GM21515 (cell line): Measurements from ENCODE around the gene TSPAN14.
"Not testable (repeated sequence)": the region's sequence is repeated elsewhere in the genome, so short reads cannot be mapped to it uniquely, and the experiment has no call there.

Experiments used
- ATAC-seq: cut with Tn5 transposase; IDR thresholded peaks from one replicate; pipeline ENCODE4 v1.9.1; 2021; ENCODE audit not compliant: unreplicated experiment

Gene TSPAN14, protein sequence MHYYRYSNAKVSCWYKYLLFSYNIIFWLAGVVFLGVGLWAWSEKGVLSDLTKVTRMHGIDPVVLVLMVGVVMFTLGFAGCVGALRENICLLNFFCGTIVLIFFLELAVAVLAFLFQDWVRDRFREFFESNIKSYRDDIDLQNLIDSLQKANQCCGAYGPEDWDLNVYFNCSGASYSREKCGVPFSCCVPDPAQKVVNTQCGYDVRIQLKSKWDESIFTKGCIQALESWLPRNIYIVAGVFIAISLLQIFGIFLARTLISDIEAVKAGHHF

DNA sequence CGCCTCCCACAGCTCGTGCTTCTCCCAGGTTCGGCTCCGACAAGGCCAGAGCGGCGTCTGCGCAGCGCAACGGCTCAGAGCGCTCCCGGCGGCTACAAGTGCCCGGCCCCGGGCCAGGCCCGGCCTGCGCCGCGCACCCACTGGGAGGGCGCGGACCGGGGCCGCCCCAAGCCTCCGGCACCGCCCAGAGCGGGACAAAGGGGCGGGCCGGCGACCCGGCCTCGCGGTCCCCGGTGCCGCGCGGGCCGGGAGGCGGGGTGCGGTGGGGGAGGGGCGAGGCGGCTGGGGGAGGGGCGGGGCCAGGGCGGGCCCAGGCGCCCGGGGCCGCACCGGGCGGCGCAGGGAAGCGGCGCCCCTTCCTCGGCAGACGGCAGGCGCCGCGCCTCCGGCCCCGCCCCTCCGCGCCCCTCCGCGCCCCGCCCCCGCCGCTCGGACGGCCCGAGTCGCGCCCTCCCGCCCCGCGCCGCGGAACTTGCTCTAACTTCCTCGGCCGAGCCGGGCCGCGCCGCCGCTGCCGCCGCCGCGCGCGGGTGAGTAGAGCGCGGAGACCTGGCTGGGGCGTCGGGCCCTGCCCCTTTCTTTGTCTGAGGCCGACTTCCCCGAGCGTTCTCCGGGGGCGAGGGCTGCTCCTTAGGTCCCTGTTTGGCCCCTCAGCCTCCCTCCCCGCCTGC lies at the start of gene TSPAN14:
TSS of gene TSPAN14 (plus strand) at position 469 of the 671 bp plus-strand sequence. CDS start 34,924 bp downstream, outside the sequence.
- peak; percentile 63 for ATAC-seq

DNA sequence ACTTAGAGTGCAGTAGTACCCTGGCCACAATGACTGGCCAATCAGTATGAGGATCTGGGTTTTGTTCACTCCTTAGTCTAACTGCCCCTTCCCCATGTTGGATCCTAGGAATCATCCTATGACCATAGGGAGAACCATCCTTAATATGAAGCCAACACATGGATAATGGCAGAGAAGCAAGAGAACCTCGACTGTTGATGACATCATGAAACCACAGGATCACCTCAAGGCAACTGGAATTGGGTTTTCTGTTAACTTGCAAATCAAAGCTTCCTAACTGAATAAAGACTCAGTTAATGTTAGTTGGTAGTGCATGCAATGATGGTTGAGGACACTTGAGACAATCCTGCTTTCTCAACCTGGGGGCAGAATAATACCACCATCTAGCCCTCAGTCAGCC lies 49.1 kb upstream of the TSPAN14 start:
- no peak for ATAC-seq

DNA sequence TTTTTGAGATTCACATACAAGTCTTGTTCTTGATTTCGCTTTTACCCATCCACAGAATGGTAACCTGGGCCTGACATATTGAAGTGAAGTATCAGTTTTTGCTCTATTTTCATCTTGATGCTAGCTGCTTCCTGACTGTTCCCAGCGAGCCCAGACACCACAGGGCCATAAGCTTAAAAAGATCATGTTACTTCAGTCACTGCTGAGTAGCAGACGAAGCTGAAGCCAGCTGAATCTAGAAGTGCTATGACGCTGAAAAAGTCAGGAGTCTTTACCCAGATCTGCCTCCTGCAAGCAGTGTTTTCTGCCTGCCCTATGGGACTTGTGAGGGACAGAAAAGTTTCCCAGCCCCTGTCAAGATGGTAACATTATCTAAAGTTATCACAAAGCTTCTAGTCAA lies 48.5 kb upstream of the TSPAN14 start:
- no peak for ATAC-seq

DNA sequence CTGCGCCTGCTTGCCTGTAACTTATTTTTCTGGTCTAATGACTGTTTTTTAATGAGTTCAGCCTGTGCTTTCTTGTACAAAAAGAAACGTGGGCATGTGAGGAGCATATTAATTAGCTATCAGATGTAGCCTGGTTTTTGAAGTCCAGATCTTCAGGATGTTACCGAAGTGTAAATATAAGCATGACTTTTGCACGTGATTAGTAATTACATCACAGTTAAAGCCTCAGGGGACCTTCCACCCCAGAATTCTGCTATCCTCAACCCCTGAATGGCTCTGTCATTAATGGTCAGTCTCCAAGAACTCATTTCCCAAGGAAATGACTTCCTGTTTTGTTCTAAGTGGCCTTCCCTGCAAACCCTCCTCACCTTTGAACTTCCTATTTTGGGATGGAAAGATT lies 47.9 kb upstream of the TSPAN14 start:
- ATAC-seq = no peak

DNA sequence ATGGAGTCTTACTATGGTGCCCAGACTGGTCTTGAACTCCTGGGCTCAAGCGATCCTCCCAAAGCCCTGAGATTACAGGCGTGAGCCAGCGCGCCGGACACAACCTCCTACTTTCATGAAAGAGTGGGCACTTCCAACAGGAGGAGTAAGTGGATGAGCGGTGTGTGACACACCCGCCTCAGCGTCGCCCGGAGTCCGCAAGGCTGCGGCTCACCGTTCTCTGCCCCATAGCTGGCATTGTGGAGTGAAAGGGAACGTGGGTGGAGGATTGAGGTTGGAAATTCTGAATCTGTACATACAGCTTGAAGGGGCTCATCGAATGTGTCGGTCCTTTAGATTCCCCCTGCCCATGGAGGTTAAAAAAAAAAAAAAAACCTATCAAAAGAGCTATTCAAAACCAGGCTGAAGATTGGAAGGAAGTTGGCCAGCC lies 46.3 kb upstream of the TSPAN14 start:
- ATAC-seq = peak; percentile 29

DNA sequence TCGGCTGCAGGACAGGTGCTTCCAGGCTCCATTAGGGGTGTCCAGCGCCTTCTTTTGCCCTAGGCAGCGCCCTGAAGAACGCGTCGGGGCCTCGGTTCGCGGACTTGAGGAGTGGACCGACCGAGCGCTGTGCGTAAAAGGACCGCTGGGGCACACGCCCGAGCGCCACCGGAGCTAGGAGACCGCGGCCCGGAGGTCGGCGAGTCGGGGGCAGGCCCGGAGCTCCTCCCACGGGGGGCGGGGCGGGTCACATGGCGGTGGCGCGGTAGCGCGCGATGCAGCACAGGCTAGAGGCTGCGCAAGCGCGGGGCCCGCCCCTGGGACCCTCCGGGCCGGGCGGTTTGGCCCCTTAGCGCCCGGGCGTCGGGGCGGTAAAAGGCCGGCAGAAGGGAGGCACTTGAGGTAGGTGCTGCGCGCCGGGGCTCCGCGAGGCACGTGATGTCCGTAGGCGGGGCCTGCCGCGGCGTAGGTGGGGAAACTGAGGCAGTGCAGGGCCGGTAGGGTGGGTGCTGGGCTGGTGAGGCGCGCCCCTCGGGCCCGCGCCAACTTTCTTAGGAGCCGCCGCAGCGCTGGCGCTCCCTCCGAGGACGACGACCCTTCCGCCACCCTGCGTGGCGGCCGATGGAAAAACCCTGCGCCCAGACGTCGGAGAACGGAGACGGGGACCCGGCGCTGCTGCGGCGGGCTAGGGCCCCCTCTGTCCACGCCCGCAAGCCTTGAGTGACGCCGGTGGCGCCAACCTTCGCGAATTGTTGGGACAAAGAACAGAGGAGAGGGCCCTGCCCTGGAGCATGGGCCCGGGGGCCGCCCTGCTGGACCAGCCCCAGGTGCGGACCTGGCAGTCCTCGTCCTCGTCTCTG lies 45.6 kb upstream of the TSPAN14 start, which contains the start of gene PRXL2A:
TSS of gene PRXL2A (plus strand) at position 310 of the 860 bp plus-strand sequence. CDS start 11,917 bp downstream, outside the sequence.
- ATAC-seq = peak; percentile 97

DNA sequence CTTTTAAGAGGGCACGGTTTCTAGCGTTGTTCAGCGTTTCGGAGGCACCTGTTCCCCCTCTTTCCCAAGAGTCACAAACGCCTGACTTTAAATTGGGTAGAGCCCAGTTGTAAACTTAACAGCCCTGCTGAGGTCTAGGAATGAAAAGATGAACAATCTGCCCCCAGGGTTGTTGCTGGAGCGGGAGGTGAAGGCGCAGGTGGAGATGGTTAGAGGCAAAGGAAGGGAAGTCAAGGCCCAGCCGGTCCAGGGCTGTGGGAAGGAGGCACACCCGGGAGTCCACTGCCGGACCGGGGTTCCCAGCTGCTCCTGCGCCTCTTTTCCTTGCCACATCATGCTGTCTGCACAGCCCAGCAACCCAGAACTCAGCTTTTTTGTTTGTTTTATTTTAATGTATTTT lies 45.0 kb upstream of the TSPAN14 start:
- no peak for ATAC-seq

DNA sequence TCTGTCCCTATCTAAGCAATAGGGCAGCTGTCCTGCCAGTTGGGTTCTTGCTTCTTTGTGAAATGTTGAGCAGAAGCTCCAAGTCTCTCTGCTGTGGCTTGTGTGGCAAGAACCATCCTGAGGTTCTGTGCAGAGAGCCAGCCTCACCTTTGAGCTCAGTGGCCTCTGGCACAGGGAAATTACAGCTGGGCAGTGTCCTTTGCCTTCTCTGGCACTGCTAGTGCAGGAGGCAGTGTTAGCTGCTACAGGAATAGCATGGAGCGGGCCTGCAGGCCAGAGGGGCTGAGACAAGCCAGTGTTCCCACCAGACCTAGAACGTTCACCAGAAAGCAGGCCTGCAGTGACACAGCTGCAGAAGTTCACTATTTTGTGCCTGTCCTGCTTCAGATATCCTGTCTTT lies 44.0 kb upstream of the TSPAN14 start:
- no peak for ATAC-seq

DNA sequence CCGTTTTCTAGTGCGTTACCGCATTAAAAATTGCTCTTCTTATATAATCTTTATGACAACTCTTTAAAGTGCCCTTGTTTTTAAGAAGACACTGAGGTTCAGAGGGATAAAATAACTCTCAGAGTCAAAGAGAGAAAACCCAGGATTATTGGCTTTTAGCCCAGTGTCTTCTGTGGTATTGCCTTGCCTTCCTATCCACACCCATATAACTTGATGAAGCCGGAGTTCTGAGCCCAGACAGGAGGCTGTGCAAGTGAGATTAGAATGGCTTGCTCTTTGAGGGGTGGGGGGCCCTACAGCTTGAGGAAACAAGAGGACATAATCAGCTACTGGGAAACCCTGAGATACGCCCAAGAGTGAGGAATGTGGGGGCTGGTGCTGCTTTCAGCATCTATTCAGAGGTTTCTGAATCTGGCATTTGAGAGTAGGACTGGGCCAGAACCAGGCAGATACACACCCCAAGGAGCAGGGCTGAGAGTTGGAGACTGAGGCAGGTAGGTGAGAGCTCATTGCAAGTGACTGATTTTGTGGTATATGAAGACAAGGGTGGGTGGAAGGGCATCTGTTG lies 43.4 kb upstream of the TSPAN14 start:
- ATAC-seq = no peak

DNA sequence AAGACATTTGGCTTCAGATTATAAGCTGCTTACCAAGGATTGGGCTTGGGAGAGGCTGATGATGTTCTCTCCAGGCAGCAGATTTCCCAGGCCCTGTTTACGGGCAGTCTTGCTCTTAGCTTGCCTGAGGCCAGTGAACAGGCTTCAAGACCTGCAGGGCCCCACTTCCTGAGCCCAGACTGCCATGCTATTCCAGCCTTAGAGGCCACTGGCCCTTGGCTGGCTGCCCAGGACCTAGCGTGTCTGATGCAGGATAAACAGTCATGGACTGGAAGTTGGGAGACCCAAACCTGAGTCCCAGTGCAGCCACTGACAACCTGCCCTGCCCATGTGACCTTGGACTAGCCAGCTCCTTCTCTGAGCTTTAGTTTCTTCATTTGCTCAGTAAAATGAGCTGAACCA lies 42.8 kb upstream of the TSPAN14 start:
- no peak for ATAC-seq

DNA sequence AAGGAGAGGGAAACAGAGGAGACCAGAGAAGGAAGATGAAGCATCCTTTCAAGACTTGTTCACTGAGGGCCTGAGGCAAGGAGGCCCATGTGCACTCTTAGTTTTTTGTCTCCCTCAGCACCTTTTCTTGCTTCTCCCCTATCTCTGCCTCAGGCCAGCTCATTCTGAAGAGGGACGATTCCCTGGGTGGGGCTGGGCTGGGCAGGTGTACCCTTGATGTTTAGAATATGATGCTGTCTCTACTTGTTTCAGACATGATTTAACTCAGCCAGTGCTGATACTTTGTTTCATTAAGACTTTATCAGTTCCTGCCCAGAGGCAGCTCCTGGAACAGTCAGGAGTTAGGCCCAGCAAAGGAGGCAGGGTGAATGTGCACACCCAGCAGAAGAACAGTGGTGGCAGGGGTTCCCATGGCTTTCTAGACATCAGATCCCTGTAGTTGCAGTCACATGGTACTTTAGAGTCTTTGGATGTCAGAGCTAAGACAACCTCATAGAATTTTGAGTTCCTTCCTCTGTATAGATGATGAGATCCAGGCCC lies 42.4 kb upstream of the TSPAN14 start:
- no peak for ATAC-seq

DNA sequence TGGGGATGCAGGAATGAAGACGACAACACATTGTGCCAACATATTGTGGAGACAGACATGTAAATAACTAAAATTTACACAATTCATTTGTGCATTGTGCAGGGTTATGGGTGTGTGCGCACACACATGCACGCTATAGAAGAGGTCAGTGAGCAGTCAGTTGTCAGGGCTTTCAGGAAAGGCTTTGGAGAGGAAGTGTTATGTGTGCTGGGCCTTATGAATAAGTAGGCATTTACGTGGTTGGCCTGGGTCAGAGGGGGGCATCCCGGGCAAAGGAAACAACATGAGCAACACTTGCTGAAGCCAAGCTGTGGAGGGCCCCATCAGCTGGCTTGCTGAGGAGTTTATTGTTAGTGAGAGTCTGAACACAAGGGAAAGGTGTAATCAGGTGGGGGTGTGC lies 41.6 kb upstream of the TSPAN14 start:
- no peak for ATAC-seq

DNA sequence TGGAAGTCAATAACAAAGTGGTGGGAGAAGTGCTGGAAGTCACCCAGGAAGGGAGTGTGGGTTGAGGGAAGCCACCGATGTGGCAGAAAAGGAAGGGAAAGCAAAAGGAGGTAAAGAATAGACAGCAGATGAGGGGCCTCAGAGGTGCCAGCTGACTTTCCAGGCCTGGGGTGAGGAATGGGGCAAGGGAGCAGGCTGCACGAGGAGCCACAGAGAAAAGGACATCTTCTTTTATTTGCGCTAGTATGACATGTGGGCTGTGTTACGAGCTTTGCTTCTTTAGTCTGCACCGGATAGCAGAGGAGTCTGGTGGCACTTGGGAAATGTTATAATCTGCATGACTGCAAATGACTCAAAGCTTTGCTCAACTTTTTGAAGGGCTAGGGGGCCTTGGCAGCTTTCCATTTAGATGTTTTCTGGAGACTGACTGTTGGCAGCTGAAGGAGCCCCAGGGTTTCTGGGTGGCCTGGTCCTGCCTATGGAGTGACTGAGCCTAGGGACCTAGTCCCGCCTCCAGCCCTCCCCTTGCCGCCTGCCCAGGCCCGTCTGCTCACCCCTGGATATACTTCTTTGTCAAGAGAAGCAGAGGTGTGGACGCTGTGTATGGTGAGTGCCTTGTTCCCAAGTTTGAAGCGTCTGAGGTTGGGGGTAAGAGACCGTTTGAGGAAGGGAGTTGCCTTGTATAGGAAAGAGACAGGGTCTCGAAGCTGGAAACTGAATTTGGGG lies 40.7 kb upstream of the TSPAN14 start:
- ATAC-seq = no peak

DNA sequence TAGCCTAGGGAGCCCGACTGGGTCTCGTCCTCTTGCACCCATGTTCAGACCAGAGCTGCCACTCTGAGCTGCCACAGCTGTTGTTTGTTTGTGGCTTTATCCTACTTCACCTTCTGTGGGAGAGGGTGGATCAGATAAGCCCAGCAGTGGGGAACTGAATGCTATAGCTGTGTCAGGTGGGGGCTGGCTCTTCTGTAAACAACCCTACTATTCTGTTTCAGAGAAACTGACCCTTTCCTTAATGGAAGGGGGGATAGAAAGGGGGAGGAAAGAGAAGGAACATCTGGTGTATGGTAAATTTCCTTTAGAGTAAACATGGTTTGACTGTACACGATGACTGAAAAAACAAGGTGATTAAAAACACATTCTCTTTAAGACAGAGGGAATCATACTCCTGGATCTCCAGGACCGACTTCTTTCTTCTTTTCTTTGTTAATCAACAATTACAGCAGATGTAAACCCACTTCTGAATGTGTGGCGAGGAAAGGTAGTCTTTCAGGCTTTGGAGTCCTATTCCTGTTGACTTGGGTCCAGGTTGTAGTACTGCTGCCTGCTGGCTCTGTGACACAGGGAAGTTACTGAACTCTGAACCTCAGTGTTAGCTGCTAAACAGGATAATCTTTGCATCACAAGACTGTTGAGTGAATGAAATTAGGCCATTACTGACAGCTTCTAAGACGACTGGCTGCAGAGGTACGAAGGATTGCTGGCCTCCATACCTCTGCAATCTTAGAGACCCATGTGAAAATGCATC lies 39.8 kb upstream of the TSPAN14 start:
- no peak for ATAC-seq

DNA sequence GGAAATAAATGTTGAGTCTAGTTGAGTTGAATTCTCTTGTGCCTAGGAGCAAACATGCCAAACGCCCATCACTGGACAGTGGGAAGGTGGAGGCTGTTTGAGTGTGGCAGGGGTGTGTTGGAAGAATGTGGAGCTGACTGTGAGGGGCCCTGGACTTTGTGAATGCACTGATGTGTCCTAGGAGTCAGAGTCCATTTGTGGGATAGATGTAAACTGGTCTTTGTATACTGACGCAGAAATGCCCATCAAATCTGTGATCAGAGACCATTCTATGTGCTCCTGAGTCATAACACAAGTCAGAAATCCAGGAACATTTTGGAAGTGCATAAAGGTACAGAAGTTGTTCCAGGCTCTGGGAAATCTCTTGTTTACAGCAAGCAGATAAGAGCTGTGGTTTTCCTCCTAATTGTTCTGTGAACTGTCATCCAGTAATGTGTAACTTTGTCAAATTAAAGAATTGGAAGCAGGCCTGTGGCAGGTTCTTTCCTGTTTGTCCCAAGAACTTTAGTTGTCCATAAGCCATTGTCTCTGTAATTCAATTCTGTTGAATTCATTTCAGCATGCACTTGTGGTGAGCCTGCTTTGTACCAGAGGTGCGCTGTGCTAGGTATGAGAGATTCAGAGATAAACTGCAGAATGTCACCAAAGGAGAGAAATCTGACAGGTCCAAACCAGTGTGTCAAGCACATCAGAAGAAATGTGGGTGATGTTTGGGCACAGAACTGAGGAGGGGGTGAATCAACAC lies 38.2 kb upstream of the TSPAN14 start:
- no peak for ATAC-seq

DNA sequence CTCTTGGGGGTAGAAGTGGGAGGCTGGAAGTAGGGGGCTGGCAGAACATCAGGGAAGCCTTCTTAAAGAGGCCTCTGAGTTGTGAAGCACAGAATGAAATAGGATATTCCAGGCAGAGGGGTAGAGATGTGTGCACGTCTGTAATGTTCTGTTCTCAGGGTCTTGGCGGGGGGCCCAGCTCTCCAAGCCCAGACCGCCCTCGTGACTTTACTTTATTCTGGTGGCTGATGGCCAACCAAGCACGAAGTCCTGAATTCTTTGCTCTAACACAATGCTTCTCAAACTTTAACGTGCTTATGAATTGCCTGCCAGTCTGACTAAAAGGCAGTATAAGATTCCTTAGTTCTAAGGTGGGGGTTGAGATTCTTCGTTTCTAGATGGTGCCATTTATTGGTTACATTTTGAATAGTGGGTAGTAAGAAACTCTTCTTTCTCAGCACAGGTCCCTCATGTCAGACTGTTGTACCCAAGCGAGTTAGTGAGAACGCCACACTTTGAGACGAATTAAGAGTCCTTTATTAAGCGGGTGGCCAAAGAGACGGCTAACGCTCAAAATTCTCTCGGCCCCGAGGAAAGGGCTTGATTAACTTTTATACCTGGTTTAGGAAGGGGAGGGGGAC lies 37.5 kb upstream of the TSPAN14 start:
- no peak for ATAC-seq

DNA sequence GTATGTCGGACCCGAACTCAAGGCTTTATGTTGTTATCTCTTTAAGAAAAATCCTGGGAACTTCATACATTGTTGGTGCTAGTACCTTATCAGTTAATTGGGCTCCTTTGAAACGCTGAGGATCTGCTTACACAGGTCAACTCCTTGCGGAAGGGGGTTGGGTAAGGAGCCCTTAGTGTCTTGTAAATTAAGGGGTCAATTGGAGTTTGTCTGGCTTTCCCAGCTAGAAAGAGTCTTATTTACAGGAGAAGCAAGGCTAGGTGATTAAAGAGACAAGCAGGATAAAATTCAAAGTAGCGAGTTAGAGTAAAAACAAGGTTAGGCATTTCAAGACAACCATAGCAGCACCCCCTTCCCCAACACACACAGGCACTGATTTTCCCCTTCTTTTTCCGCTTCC lies 36.9 kb upstream of the TSPAN14 start:
- not testable (repeated sequence) for ATAC-seq

DNA sequence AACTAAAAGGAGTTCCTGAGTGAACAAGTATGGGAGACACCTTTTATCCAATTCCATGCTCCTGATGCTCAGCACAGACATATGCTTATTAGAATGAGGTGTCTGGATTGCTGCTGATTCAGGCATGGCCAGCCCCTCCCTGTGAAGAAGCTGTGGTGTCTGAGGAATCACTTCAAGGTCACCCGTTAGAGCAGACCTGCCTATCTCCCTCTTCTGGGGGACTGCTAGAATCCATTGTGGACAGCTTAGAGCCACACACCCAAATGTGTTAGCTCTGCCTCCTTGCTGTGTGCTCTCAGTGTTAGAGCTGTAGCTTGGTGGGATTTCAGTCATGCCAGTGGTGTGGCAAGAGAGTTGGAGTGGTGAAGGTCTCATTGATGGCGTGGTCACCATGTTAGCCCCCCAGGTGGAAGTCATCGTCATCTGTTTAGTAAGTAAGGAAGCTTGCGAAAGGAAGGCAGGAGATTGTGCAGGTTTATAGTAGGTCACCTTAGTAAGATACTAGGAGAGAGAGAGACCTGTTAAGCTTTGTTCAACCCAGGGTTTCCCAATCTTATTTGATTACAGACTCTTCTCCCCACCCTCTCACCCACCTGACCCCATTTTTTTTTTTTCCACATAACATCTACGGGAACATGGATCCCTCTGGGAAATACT lies 32.9 kb upstream of the TSPAN14 start:
- peak; percentile 30 for ATAC-seq
